B cell (primary cell): Measurements from ENCODE around the gene TIMP2. TPM values are rescaled to one million over a fixed set of nuclear protein-coding genes. Genes with fewer than 3 reads are reported as not detected.

ENCODE experiments used
- ATAC-seq: fragments of 200-7000 bp; cut with Tn5 transposase; one replicate; pipeline ENCODE4 v1.10.0; 2021; ENCODE audit warnings: low read depth, mild to moderate bottlenecking, moderate number of reproducible peaks, moderate library complexity
- CTCF ChIA-PET: fragments of 350-600 bp; sonication (Branson Sonifier 250); formaldehyde crosslinking; loops from one replicate; lab custom pipeline; 2021; ENCODE audit warnings: antibody characterized with exemption, inconsistent platforms; lab: Charles Lee
- POLR2A ChIA-PET: fragments of 350-600 bp; sonication (Branson Sonifier 250); formaldehyde crosslinking; loops from one replicate; lab custom pipeline; 2021; ENCODE audit warnings: antibody characterized with exemption; lab: Charles Lee
- DNase-seq: peaks from one replicate; pipeline ENCODE4 v3.0.0; 2013
- H2AFZ ChIP-seq: 2 replicates; pipeline ENCODE4 v1.6.1; 2012; ENCODE audit warnings: mild to moderate bottlenecking, low read depth, low read length; ENCODE audit not compliant: insufficient read depth, poor library complexity, severe bottlenecking
- H3K27ac ChIP-seq, 2 donors: 1 replicate in 1 of 2; 2 replicates in 1 of 2; pipeline ENCODE4 v1.5.1; 2012 to 2013; ENCODE audit warnings: low read length in 2 of 2, mild to moderate bottlenecking in 2 of 2, moderate library complexity in 1 of 2
- H3K27me3 ChIP-seq, 4 experiments: fragments of 200-600 bp in 1 of 4; sonication (generic) in 1 of 4; replicated peaks in 1 of 4; 1 replicate in 2 of 4; 2 replicates in 2 of 4; pipeline versions ENCODE4 v1.6.1 to v1.7.0; 2013 to 2016; ENCODE audit warnings: low read length in 3 of 4, mild to moderate bottlenecking in 2 of 4, mixed read lengths in 1 of 4, moderate library complexity in 1 of 4; ENCODE audit not compliant: insufficient read depth in 4 of 4, control insufficient read depth in 3 of 4; ENCODE audit errors: control extremely low read depth in 1 of 4
- H3K36me3 ChIP-seq, 2 experiments: replicated peaks in 1 of 2; 1 replicate in 1 of 2; 2 replicates in 1 of 2; pipeline versions ENCODE4 v1.6.1 to v1.7.1; 2013; ENCODE audit warnings: low read length in 1 of 2; ENCODE audit not compliant: insufficient read depth in 2 of 2, control insufficient read depth in 1 of 2; ENCODE audit errors: control extremely low read depth in 1 of 2, extremely low read depth in 1 of 2
- H3K4me1 ChIP-seq, 2 donors: fragments of 200-600 bp in 1 of 2; sonication (generic) in 1 of 2; 1 replicate in 1 of 2; 2 replicates in 1 of 2; pipeline versions ENCODE4 v1.5.1 to v1.6.1; 2013 to 2017; ENCODE audit warnings: low read length in 2 of 2; ENCODE audit not compliant: control insufficient read depth in 2 of 2, insufficient read depth in 2 of 2
- H3K4me2 ChIP-seq: replicated peaks from 2 replicates; pipeline ENCODE3; 2012; ENCODE audit warnings: mild to moderate bottlenecking, low read depth, low read length; ENCODE audit not compliant: poor library complexity, severe bottlenecking
- H3K4me3 ChIP-seq, 5 experiments: fragments of 200-600 bp in 1 of 5; sonication (generic) in 1 of 5; 1 replicate in 3 of 5; 2 replicates in 2 of 5; pipeline versions ENCODE4 v1.5.1 to v1.7.0; 2011 to 2016; ENCODE audit warnings: low read length in 4 of 5, mild to moderate bottlenecking in 4 of 5, low read depth in 2 of 5, control low read depth in 1 of 5, moderate library complexity in 1 of 5; ENCODE audit not compliant: insufficient read depth in 1 of 5; ENCODE audit errors: control extremely low read depth in 1 of 5, extremely low read depth in 1 of 5
- H3K79me2 ChIP-seq: fragments of 200-600 bp; sonication (generic); one replicate; pipeline ENCODE4 v1.6.0; 2016; ENCODE audit warnings: low read length; ENCODE audit not compliant: control insufficient read depth, insufficient read depth
- H3K9ac ChIP-seq: fragments of 200-600 bp; sonication (generic); 2 replicates; pipeline ENCODE4 v1.6.1; 2017; ENCODE audit warnings: mild to moderate bottlenecking, low read length, moderate library complexity
- H3K9me3 ChIP-seq, 3 donors: one replicate each; pipeline versions ENCODE4 v1.6.1 to v1.7.1; 2013; ENCODE audit warnings: low read length in 2 of 3; ENCODE audit not compliant: control insufficient read depth in 2 of 3, insufficient read depth in 1 of 3; ENCODE audit errors: control extremely low read depth in 1 of 3
- H4K20me1 ChIP-seq: 2 replicates; pipeline ENCODE4 v1.6.0; 2012; ENCODE audit warnings: mild to moderate bottlenecking, low read length; ENCODE audit not compliant: insufficient read depth, control insufficient read depth, poor library complexity, severe bottlenecking
- H3K27ac Mint-ChIP-seq: one replicate; pipeline ENCODE4 v1.8.0; 2021; ENCODE audit warnings: mixed read lengths
- H3K27me3 Mint-ChIP-seq: one replicate; pipeline ENCODE4 v1.8.0; 2021; ENCODE audit warnings: mixed read lengths
- H3K4me1 Mint-ChIP-seq: one replicate; pipeline ENCODE4 v1.8.0; 2021; ENCODE audit warnings: mixed read lengths
- H3K4me3 Mint-ChIP-seq: one replicate; pipeline ENCODE4 v1.8.0; 2021; ENCODE audit warnings: mixed read lengths
- H3K9me3 Mint-ChIP-seq: one replicate; pipeline ENCODE4 v1.8.0; 2022; ENCODE audit warnings: mixed read lengths; ENCODE audit not compliant: insufficient read depth
- EZH2 ChIP-seq: IDR thresholded peaks from 2 replicates; pipeline ENCODE4 v1.6.1; 2012; ENCODE audit warnings: borderline replicate concordance, low read depth, mild to moderate bottlenecking, moderate library complexity, low read length; ENCODE audit not compliant: insufficient read depth, poor library complexity, severe bottlenecking
- whole genome bisulfite sequencing: methylation state at CpG from one replicate; pipeline ENCODE4 v1.1.5; 2013; ENCODE audit warnings: missing lambda C conversion rate; ENCODE audit not compliant: insufficient coverage; 5-methylcytosine and 5-hydroxymethylcytosine counted together
- intact Hi-C: fragments of 100-400 bp; cut with micrococcal nuclease; formaldehyde crosslinking; loops from one replicate; pipeline ENCODE4 v1.10.0; 2022
- polyA plus RNA-seq: library from polyadenylated mRNA; depleted of rRNA; stranded (reverse); fragments of >200 nt; gene quantifications from 2 replicates; pipeline ENCODE4 v1.2.3, GENCODE V29; 2012
- total RNA-seq, 2 donors: library from RNA; stranded (reverse); fragments of 120-200 nt in 1 of 2; gene quantifications; 1 replicate in 1 of 2; 2 replicates in 1 of 2; pipeline versions ENCODE4 v1.2.3 to v1.2.4, GENCODE V29; 2013 to 2022
- TF ChIP-seq, protein P1 (sequence below): fragments of 200-600 bp; IDR thresholded peaks from one replicate; pipeline ENCODE4 v1.8.0; 2022; ENCODE audit warnings: antibody characterized with exemption, mild to moderate bottlenecking

The TIMP2 gene
- total and polyA plus RNA-seq, 2 donors (not counting 1 experiment from before 2014, with no cell fraction given), result 4.8 to 10.0 TPM

DNA sequence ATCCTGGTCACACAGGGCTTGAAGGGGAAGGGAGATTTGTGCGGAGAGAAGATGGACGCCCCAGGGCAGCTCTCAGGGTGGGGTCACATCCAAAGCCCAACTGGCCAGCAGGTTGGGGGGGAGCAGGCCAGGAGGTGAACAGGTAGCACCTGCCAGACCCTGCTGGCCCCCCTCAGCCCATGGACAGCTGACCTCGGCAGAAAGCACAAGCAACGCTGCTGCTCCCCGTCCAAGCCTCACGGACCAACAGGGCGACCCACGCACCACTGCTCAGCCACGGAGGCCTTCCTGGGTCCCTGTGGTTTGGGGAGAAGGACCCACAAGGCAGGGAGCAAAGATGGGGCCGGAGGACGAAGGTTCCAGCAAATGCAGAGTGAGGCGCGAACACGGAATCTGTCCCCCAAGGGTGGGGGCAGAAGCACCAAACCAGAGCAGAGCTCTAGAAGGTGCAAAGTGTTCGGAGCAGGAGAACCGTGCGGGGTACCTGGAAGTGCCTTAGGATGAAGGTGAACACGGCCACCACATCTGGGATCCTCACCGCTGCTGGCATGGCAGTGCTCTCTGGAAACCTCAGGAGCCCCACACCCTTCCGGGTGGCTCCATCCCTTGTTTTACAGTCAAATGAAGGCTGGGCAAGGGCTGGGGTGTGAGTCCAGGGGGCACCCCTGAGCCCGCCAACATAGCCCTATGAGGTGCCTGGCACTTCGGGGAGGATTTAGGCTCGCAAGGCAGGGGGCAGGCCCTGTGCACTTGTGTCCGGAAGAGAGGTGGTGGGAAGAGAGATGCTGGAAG lies 40.1 kb downstream of the TIMP2 start:
- no peak for TF ChIP-seq EZH2
- TF ChIP-seq, protein P1, sequence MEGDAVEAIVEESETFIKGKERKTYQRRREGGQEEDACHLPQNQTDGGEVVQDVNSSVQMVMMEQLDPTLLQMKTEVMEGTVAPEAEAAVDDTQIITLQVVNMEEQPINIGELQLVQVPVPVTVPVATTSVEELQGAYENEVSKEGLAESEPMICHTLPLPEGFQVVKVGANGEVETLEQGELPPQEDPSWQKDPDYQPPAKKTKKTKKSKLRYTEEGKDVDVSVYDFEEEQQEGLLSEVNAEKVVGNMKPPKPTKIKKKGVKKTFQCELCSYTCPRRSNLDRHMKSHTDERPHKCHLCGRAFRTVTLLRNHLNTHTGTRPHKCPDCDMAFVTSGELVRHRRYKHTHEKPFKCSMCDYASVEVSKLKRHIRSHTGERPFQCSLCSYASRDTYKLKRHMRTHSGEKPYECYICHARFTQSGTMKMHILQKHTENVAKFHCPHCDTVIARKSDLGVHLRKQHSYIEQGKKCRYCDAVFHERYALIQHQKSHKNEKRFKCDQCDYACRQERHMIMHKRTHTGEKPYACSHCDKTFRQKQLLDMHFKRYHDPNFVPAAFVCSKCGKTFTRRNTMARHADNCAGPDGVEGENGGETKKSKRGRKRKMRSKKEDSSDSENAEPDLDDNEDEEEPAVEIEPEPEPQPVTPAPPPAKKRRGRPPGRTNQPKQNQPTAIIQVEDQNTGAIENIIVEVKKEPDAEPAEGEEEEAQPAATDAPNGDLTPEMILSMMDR, result no peak
- Histone ChIP-seq H3K27me3 (peaks cover 0 to 8% (median 0%) of the 10 kb centered on the region in 4 experiments), H3K9me3 (no peaks in the 10 kb centered on the region), H3K4me1 (peaks cover 37 to 44% of the 10 kb centered on the region in 2 donors), H3K36me3 (no peaks in the 10 kb centered on the region), H3K27ac (no peak overlapping the region), H3K79me2 (peaks cover 14% of the 10 kb centered on the region), H2AFZ (no peak overlapping the region), H4K20me1 (no peaks in the 10 kb centered on the region), H3K9ac (no peak overlapping the region), H3K4me2 (no peak overlapping the region), H3K4me3 (no peak overlapping the region)
- intact Hi-C loops, result no loop called here
- peaks cover 6% of the 10 kb centered on the region for H3K27me3 Mint-ChIP-seq
- no peak overlapping the region for H3K4me3 Mint-ChIP-seq
- ChIA-PET POLR2A (no interaction called here), CTCF (interaction anchor here (1.1 to 7.7 kb wide), 2 partner anchors 19 to 86 kb away, joined by 4 to 42 read pairs; no protein-coding TSS in a partner anchor)
- ATAC-seq (no peak), DNase-seq (no peak)
- no peaks in the 10 kb centered on the region for H3K9me3 Mint-ChIP-seq
- 94% methylated on average over 24 of the region's 24 CpGs for WGBS
- peaks cover 35% of the 10 kb centered on the region for H3K4me1 Mint-ChIP-seq
- no peak overlapping the region for H3K27ac Mint-ChIP-seq
